Measurements from ENCODE around the gene HSD17B12. TPM values are rescaled to one million over a fixed set of nuclear protein-coding genes. Genes with fewer than 3 reads are reported as not detected.
A peak's percentile ranks its signal among the peaks of the same experiment; 100 is the strongest.

HSD17B12 gene
- total RNA-seq, 1 experiment from 2014 or later, result 48.6 TPM

- DNase-seq (ENCODE audit: low read depth), result peak; percentile 57
Observed at GRCh38 chr11:43687120-43687791, 6.7 kb downstream of the HSD17B12 start.

DNA sequence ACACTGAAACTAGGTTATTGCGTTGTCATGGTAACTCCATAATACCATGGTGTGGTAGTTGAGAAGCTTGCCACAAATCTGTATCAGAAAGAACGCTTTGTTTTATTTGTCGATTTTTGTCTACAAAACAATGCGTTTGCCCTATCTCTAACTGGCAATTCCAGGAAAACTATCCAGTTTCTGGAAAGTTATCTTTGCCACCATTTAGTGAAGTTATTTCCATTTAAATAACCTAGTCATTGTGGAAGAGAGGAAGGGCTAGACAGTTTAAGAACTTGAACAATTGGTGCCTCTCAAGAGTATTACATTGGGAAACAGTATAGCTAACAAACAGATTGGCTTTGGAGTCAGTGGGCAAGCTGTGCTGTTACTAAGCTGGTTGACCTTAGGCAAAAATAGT, 7.9 kb downstream of the HSD17B12 start:
- DNase-seq (ENCODE audit: low read depth), result no peak

GRCh38 chr11:43689167-43689566, 8.6 kb downstream of the HSD17B12 start:
- DNase-seq (ENCODE audit: low read depth), result no peak

- DNase-seq (ENCODE audit: low read depth), result no peak
Observed at GRCh38 chr11:43690929-43691725, 10.6 kb downstream of the HSD17B12 start.

GRCh38 chr11:43691806-43692205, 11.3 kb downstream of the HSD17B12 start:
- no peak for DNase-seq (ENCODE audit: low read depth)

GRCh38 chr11:43693069-43693468, 12.5 kb downstream of the HSD17B12 start:
- no peak for DNase-seq (ENCODE audit: low read depth)

GRCh38 chr11:43693731-43694130, 13.2 kb downstream of the HSD17B12 start:
- no peak for DNase-seq (ENCODE audit: low read depth)

DNA sequence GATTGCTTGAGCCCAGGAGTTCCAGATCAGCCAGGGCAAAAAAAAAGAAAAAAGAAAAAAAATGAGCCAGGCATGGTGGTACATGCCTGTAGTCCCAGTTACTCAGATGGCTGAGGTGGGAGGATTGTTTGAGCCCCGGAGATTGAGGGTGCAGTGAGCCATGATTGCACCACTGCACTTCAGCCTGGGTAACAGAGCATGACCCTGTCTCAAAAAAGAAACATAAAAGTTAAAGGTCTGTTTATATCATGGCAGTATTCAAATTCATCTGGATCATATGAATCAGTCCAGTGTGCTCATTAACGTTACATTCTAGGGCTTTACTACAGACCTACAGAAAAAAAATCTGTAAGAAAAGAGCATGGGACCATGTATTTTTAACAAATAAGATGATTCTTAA, 13.9 kb downstream of the HSD17B12 start:
- DNase-seq (ENCODE audit: low read depth), result no peak

- no peak for DNase-seq (ENCODE audit: low read depth)
Observed at GRCh38 chr11:43697679-43698078, 17.1 kb downstream of the HSD17B12 start.

DNA sequence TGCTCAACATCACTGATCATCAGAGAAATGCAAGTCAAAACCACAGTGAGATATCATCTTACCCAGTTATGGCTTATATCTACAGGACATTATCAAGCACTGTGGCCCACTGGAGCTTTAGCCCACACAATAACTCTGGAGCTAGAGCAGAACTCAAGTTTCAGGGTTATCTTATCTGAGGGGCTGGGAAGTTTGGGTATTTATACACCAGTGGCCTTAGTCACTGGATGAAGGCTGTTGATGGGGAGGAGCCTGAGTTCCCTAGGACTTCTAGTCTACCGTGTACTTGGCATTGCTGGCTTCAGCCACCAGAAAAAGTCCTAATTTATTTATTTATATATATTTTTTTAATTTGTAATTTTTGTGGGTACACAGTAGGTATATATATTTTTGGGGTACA, 19.3 kb downstream of the HSD17B12 start:
- DNase-seq (ENCODE audit: low read depth), result no peak

DNA sequence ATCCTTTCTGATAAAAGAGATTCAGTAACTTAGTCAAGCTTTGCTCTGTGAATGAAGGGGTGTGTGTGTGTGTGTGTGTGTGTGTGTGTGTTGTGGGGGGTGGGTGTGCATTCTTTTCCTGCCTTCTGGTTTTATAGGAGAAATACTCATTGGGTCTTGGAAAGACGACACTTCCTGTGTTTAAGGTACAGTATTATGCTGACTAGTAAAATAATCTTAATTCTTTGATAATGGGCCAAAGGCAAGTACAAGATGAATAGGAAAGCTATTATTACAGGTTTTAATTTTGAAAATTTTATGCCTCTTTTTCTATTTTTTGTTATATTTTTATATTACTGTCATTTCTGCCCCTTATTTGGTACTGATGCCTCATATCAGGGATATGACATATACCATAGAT, 26.1 kb downstream of the HSD17B12 start:
- no peak for DNase-seq (ENCODE audit: low read depth)

- DNase-seq (ENCODE audit: low read depth), result no peak
Observed at GRCh38 chr11:43708776-43709175, 28.2 kb downstream of the HSD17B12 start.

DNA sequence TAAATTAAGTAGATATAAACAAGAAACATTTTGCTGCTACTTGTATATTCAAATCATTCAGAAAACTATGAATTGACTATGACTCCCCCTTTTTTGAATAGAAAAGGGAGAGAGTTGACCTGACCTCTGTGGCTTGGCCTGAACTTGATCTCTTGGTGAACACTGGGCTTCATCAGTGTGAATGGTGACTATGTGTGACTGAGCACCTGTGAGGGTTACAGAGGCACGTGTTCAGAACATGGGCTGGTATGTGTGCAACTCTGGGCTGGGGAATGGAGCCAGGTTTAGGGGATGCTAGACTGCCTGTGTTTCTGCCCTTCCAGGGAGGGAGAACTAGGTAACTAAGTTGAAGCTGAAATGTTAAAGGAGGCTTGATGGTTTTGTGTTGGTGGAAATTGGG, 29.2 kb downstream of the HSD17B12 start:
- DNase-seq (ENCODE audit: low read depth), result no peak

DNA sequence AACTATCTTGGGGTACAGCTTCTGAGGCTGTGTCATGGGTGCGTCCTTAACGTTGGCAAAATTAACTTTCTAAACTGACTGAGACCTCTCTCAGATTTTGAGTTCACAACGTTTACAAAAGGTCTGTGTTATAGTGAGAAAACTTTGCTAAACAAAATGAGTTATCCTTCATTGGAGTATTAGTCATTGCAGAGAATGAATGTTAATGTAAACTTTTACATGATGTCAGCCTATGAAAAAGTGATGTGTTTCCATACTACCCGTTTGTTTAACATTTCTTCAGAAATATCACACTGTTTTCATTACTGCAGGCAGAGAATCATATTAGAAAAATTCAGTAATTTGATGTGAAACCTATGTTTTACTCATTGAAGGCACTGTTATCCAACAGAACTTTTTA, 32.1 kb downstream of the HSD17B12 start:
- no peak for DNase-seq (ENCODE audit: low read depth)

DNA sequence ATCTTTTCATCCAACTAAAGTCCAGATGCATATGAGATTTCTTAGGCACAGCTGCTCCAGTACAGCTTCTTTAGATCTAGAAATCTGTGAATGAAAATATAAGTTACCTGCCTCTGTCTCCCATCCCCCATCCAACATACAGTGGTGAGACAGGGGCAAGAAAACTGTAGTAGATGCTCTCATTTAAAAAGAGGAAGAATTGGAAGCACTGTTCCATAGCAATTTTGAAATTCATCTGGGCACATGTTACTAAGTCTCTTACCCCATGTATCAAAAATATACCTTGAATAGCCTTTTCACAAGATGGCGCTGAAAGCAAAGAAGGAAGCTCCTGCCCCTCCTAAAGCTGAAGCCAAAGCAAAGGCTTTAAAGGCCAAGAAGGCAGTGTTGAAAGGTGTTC, 37.8 kb downstream of the HSD17B12 start:
- DNase-seq (ENCODE audit: low read depth), result no peak

DNA sequence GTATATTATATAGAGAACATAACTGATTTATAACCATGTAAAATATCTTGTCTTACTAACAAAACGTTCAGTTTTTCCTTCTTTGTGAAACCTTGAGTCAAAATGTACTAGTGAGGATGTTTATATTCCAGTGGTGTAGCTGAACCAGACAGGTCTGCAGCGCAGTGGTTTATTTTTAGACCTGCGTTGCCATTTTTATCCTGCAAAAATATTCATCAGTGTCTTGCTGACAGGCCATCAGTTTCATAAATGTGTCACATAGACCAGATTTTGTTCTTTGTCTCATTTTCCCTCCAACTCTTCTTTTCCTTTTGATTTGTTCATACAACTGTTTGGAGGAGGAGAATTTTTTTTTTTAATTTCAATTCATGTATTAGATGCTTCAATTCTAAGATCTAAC, 43.1 kb downstream of the HSD17B12 start:
- DNase-seq (ENCODE audit: low read depth), result no peak

DNA sequence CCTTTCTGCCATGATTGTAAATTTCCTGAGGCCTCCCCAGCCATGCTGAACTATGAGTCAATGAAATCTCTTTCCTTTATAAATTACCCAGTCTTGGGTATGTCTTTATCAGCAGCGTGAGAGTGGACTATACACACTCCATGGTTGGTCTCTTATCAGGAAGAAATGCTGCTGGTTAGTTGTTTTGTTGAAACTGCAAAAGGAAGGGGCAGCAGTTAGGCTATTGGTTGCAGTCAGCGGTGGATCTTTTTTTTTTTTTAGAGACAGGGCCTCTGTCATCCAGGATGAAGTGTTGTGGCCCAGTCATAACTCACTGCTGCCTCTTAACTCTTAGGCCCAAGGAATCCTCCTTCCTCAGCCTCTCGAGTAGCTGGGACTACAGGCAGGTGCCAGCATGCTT, 51.7 kb downstream of the HSD17B12 start:
- DNase-seq (ENCODE audit: low read depth), result no peak

DNA sequence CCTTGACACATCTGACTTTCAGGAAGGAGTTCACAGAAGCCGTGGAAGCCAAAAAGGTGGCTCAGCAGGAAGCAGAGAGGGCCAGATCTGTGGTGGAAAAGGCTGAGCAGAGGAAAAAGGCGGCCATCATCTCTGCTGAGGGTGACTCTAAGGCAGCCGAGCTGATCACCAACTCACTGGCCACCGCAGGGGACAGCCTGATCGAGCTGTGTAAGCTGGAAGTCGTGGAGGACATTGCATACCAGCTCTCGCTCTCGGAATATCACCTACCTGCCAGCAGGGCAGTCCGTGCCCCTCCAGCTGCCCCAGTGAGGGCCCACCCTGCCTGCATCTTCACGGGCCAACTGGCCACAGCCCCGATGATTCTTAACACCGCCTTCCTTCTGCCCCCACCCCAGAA, 53.7 kb downstream of the HSD17B12 start:
- no peak for DNase-seq (ENCODE audit: low read depth)

DNA sequence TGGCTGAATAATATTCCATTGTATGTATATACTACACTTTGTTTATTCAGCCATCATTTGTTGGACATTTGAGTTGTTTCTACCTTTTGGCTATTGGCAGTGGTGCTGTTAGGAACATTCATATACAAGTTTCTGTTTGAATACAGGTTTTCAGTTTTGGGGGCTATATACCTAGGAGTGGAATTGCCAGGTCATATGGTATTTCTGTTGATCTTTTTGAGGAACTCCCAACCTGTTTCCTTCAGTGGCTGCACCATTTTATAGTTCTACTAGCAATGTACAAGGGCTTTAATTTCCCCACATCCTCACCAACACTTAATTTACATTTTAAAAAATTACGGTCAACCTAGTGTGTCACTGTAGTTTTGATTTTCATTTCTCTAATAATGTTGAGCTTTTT, 54.6 kb downstream of the HSD17B12 start:
- DNase-seq (ENCODE audit: low read depth), result no peak

GRCh38 chr11:43735961-43736360, 55.4 kb downstream of the HSD17B12 start:
- peak; percentile 71 for DNase-seq (ENCODE audit: low read depth)

DNA sequence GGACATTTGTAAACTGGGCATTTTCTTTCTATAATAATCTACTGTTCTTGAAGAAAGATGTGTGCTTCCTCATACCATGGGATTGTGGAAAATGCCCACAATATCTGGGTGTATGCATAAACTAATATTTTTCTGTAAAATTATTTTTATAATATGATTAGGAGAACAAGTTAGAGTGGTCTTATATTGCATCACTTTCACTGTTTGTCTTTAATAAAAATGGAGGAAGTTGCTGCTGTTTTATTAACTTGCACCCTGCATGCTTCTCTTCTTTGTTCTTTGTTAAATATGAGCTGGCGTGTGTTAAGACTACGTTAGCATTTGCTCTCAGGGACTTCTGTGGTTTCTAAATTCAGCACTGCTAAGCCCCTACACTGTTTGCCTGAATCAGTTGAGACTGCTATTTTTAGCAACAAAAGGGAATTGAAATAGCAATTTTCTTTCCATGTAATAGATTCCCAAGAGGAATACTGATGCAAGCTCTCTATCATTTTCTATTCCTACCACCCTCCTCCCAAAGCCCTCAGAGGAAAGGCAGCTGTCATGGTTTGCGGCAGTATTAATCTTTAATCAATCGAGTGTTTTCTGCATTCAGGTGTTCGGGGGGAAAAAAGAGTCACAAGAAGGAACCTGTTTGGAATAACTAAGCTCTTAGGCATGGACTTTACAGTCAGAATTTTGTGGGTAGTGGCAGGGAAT, 56.1 kb downstream of the HSD17B12 start:
- peak; percentile 87 for DNase-seq (ENCODE audit: low read depth)

DNA sequence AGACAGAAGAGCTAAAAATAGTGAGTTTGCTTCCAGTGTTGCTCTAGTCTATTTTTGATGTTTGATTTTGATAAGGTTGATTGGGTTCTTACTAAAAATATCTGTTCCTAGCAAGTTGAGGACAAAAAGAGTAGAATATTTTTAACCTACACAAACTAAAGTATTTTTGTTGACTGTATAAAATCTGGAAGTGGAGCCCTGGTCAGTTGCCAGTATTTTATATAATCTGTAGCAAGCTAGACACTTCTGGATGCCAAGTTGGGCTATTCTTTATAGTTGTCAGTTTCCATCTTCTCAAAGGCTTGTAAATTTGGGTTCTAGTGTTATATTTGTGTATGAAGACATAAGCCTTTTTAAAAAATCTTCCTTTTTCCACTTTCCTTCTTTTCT, 56.7 kb downstream of the HSD17B12 start:
- DNase-seq (ENCODE audit: low read depth), result no peak
